Prostate gland (tissue), 2 donors: ENCODE results near the gene CYTH2. TPM values are rescaled to one million over a fixed set of nuclear protein-coding genes. Genes with fewer than 3 reads are reported as not detected.

Experiments used
- DNase-seq: peaks from one replicate; pipeline ENCODE4 v3.0.0-alpha.2; 2019; ENCODE audit warnings: low spot score
- H3K27ac ChIP-seq, 2 donors: fragments of 200-600 bp; sonication (generic); 2 replicates each; pipeline ENCODE4 v1.5.1; 2017 to 2019
- H3K27me3 ChIP-seq: fragments of 200-600 bp; sonication (generic); replicated peaks from 2 replicates; pipeline ENCODE4 v1.5.1; 2019; ENCODE audit not compliant: insufficient read depth
- H3K36me3 ChIP-seq, 2 donors: fragments of 200-600 bp; sonication (generic); 1 replicate in 1 of 2; 2 replicates in 1 of 2; pipeline versions ENCODE4 v1.5.1 to v1.8.1; 2017 to 2019
- H3K4me1 ChIP-seq: fragments of 200-600 bp; sonication (generic); replicated peaks from 2 replicates; pipeline ENCODE4 v1.5.1; 2019
- H3K4me3 ChIP-seq, 2 donors: fragments of 200-600 bp; sonication (generic); 2 replicates each; pipeline ENCODE4 v1.5.1; 2017 to 2019
- H3K9me3 ChIP-seq: fragments of 200-600 bp; sonication (generic); 2 replicates; pipeline ENCODE4 v1.5.1; 2017
- POLR2A ChIP-seq: fragments of 450-650 bp; IDR thresholded peaks from one replicate; pipeline ENCODE4 v1.6.1; 2016; ENCODE audit warnings: antibody characterized with exemption, mild to moderate bottlenecking
- POLR2AphosphoS5 ChIP-seq: sonication (generic); formaldehyde crosslinking; IDR thresholded peaks from one replicate; pipeline ENCODE4 v1.6.1; 2017; ENCODE audit warnings: antibody characterized with exemption
- WGBS: methylation state at CpG from one replicate; pipeline ENCODE4 v1.1.5; 2018; 5-methylcytosine and 5-hydroxymethylcytosine counted together
- intact Hi-C: fragments of 100-400 bp; cut with DNase I; formaldehyde crosslinking; loops from one replicate; pipeline ENCODE4 v1.14.2; 2022
- total RNA-seq, 2 donors: library from RNA; depleted of rRNA; stranded (reverse); fragments of >200 nt; gene quantifications; one replicate each; pipeline ENCODE4 v1.1.0, GENCODE V29; 2016
- TF ChIP-seq, protein P1 (sequence below), 4 experiments: fragments of 200-600 bp in 2 of 4; fragments of 450-650 bp in 2 of 4; sonication (generic) in 2 of 4; IDR thresholded peaks; 1 replicate in 3 of 4; 2 replicates in 1 of 4; pipeline ENCODE4 v1.5.1; 2016 to 2019; ENCODE audit warnings: antibody characterized with exemption in 4 of 4, mild to moderate bottlenecking in 2 of 4, moderate library complexity in 2 of 4

Gene CYTH2
- total RNA-seq, 2 donors from 2014 or later = 50.6 to 97.1 TPM

DNA sequence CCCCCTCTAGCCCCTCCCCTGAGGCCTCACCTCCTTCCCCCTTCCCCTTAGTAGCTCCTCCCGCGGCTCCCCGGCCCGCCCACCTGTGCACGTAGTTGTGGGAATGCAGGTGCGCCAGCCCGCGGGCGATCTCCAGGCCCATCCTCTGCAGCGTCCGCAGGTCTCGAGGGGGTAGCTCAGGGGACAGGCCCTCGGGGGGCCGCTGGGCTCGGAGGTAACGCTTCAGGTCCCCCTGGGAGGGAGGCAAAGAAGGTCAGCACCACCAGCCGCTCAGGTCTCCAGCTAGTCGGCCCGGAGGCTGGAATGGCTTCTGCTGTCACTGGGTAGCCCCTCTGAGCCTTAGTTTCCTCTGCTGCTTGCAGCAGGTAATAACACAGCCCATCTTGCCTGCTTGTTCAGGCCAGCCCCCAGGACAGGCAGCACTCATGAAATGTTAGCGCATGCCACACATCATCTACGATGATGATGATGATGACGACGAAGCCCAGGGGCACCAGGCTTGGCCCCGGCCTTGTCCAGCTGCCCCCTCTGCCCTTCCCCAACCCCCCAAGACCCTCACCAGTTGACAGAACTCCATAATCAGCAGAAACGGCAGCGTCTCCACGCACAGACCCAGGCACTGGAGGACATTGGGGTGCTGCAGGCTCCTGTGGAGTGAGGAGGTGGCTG, 33.3 kb downstream of the CYTH2 start:
- intact Hi-C loops = no loop called here
- 29% methylated on average over 27 of the region's 27 CpGs for WGBS
- no peaks in the 10 kb centered on the region for H3K27me3 ChIP-seq
- H3K4me3 ChIP-seq = peak overlapping the region; percentile 2 to 22
- H3K36me3 ChIP-seq = no peaks in the 10 kb centered on the region
- TF ChIP-seq POLR2A (peak; percentile 83), POLR2AphosphoS5 (peak; percentile 74)
- TF ChIP-seq, protein P1, sequence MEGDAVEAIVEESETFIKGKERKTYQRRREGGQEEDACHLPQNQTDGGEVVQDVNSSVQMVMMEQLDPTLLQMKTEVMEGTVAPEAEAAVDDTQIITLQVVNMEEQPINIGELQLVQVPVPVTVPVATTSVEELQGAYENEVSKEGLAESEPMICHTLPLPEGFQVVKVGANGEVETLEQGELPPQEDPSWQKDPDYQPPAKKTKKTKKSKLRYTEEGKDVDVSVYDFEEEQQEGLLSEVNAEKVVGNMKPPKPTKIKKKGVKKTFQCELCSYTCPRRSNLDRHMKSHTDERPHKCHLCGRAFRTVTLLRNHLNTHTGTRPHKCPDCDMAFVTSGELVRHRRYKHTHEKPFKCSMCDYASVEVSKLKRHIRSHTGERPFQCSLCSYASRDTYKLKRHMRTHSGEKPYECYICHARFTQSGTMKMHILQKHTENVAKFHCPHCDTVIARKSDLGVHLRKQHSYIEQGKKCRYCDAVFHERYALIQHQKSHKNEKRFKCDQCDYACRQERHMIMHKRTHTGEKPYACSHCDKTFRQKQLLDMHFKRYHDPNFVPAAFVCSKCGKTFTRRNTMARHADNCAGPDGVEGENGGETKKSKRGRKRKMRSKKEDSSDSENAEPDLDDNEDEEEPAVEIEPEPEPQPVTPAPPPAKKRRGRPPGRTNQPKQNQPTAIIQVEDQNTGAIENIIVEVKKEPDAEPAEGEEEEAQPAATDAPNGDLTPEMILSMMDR (IDR thresholded peaks at IDR 0.05) = peak in 1 of 4 experiments; percentile 2
- no peak for DNase-seq
- peak overlapping the region; percentile 27 to 69 for H3K27ac ChIP-seq
- no peaks in the 10 kb centered on the region for H3K9me3 ChIP-seq
- H3K4me1 ChIP-seq = peaks cover 9% of the 10 kb centered on the region

DNA sequence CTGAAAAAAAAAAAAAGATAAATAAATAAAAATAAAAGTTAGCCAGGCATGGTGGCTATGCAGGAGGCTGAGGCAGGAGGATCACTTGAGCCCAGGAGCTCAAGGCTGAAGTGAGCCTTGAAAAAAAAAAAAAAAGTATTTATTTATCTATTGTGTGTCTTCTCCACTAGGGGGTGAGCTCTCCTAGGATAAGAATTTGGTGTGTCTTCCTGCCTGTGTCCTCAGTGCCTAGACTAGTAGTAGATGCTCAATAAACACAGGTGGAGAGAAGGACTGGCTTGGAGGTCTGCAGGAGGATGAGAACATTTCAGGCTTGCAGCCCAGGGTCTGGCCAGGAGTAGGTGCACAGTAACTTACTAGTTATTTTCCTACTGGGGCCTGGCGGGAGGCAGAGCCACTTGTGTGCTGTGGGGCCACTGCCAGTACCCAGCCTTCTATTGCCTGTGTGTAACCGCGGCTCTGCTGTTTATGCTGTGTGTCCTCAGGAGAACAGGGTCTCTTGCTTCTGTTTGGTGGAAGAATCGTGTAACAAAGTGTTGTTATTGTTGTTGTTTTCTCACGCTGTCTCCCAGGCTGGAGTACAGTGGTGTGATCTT, 37.1 kb downstream of the CYTH2 start:
- DNase-seq = no peak
- Histone ChIP-seq H3K36me3 (no peaks in the 10 kb centered on the region), H3K4me1 (peaks cover 3% of the 10 kb centered on the region), H3K4me3 (no peak overlapping the region), H3K9me3 (no peaks in the 10 kb centered on the region), H3K27me3 (no peaks in the 10 kb centered on the region), H3K27ac (no peak overlapping the region)
- 80% methylated on average over 5 of the region's 5 CpGs for WGBS
- TF ChIP-seq, protein P1 (IDR thresholded peaks at IDR 0.05) = peak; percentile 56 to 75 (median 63)
- no peak for TF ChIP-seq POLR2AphosphoS5
- no peak for TF ChIP-seq POLR2A
- intact Hi-C loops = loop anchor here (5.0 kb wide), 1 partner anchor 81 kb away; no protein-coding TSS in a partner anchor

DNA sequence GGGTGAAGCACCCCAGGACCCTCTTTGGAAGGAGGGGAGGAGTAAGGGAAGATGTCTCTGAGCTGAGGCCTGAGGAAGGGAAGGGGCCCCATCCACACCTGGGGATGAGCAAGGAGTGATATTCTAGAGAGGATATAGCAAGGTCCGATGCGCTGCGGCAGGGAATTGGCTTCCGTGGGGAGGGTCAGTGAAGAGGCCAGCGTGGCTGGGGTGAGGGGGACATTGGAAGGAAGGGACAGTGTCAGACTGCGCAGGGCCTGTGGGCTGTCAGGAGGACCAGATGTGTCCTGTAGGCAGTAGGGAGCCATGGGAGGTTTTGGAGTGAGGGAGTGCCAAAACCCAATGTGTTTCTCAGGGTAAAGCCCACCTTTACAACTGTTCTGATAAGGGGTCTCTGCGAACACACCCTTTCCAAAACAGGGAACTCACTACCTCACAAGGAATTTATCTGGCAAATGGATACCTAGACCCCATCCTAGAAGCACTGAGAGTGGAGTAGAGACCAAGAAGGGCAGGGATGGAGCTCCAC, 38.8 kb downstream of the CYTH2 start:
- no peaks in the 10 kb centered on the region for H3K9me3 ChIP-seq
- intact Hi-C loops = loop anchor here (5.0 kb wide), 1 partner anchor 79 kb away; no protein-coding TSS in a partner anchor
- H3K27ac ChIP-seq = no peak overlapping the region
- H3K27me3 ChIP-seq = no peaks in the 10 kb centered on the region
- H3K4me1 ChIP-seq = no peaks in the 10 kb centered on the region
- H3K36me3 ChIP-seq = no peaks in the 10 kb centered on the region
- WGBS = 91% methylated on average over 7 of the region's 7 CpGs
- DNase-seq = no peak
- H3K4me3 ChIP-seq = no peak overlapping the region
- TF ChIP-seq POLR2A (no peak), POLR2AphosphoS5 (no peak)
- TF ChIP-seq, protein P1 (IDR thresholded peaks at IDR 0.05) = no peak

DNA sequence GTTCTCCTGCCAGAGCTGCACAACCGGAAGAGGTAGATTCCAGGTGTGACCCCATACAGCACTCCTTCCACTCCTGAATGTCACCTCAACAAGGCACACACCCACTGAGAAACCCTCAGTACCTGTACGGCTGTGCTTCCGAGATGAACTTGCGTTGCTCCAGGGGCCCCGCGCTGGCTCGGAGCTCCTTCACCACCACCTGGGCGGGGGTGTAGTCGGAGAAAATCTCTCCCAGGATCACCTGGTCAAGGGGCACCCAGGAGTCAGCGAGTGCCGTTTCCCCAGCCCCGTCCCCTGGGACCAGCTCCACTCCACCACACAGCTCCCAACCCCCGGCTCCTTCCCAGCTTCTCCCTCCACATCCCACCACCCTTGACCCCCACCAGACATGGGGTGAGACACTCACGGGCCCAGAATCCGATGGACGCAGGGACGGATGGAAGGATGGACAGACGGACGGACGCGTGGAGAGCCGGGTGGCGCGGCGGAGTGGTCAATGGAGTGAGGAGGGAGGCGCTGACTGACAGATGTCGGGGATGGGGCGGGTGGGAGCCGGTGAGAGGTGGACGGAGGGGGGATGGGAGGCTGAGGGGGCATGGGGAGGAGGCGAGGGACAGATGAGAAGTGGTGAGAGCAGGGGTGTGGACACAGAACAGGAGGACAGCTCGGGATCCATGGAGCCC, 39.7 kb downstream of the CYTH2 start:
- no peak for DNase-seq
- H3K27ac ChIP-seq = no peak overlapping the region
- no peak for TF ChIP-seq POLR2AphosphoS5
- TF ChIP-seq POLR2A = no peak
- TF ChIP-seq, protein P1 (IDR thresholded peaks at IDR 0.05) = no peak
- intact Hi-C loops = loop anchor here (5.0 kb wide), 1 partner anchor 78 kb away; no protein-coding TSS in a partner anchor
- H3K4me3 ChIP-seq = no peak overlapping the region
- no peaks in the 10 kb centered on the region for H3K4me1 ChIP-seq
- H3K36me3 ChIP-seq = no peaks in the 10 kb centered on the region
- H3K27me3 ChIP-seq = no peaks in the 10 kb centered on the region
- 77% methylated on average over 32 of the region's 32 CpGs for WGBS
- no peaks in the 10 kb centered on the region for H3K9me3 ChIP-seq
